HepG2 (cell line): Measurements from ENCODE around the gene POLG2. TPM values are rescaled to one million over a fixed set of nuclear protein-coding genes. Genes with fewer than 3 reads are reported as not detected.
A peak's percentile ranks its signal among the peaks of the same experiment; 100 is the strongest.

Experiments
- AGO1 ChIP-seq: fragments of 200-400 bp; formaldehyde crosslinking; IDR thresholded peaks from 2 replicates; pipeline ENCODE4 v1.6.1; 2017; ENCODE audit warnings: mild to moderate bottlenecking, low read depth, low read length, moderate library complexity; ENCODE audit not compliant: poor library complexity, severe bottlenecking
- BRF2 ChIP-seq: sonication (generic); formaldehyde crosslinking; IDR thresholded peaks from 2 replicates; pipeline ENCODE4 v1.8.1; 2022; ENCODE audit warnings: mild to moderate bottlenecking, missing genetic modification reagents
- HES4 ChIP-seq: sonication (generic); formaldehyde crosslinking; IDR thresholded peaks from 2 replicates; pipeline ENCODE4 v1.9.0; 2021; ENCODE audit warnings: mild to moderate bottlenecking, missing genetic modification reagents, borderline replicate concordance
- HNRNPUL1 ChIP-seq: fragments of 200-400 bp; formaldehyde crosslinking; IDR thresholded peaks from 2 replicates; pipeline ENCODE4 v1.6.1; 2017; ENCODE audit warnings: low read depth, mild to moderate bottlenecking, low read length, moderate library complexity
- KDM3A ChIP-seq: IDR thresholded peaks from 2 replicates; pipeline ENCODE4 v1.6.1; 2018; ENCODE audit warnings: low read depth, missing compliant biosample characterization
- KLF16 ChIP-seq, 2 experiments: sonication (generic) in 1 of 2; formaldehyde crosslinking in 1 of 2; IDR thresholded peaks; 2 replicates each; pipeline versions ENCODE4 v1.6.1 to v1.8.0; 2016 to 2023; ENCODE audit warnings: missing genetic modification reagents in 2 of 2, missing compliant biosample characterization in 1 of 2
- MXD1 ChIP-seq: sonication (generic); formaldehyde crosslinking; IDR thresholded peaks from 2 replicates; pipeline ENCODE4 v1.4.0; 2020; ENCODE audit warnings: mild to moderate bottlenecking, missing genetic modification reagents
- MXD4 ChIP-seq: IDR thresholded peaks from 2 replicates; pipeline ENCODE4 v1.6.1; 2016; ENCODE audit warnings: mild to moderate bottlenecking, missing biosample characterization, missing genetic modification reagents
- POLR2G ChIP-seq: fragments of 200-400 bp; formaldehyde crosslinking; IDR thresholded peaks from 2 replicates; pipeline ENCODE4 v1.6.1; 2018; ENCODE audit warnings: mild to moderate bottlenecking, low read depth, low read length, moderate library complexity
- REST ChIP-seq, 2 experiments: IDR thresholded peaks; 2 replicates each; pipeline ENCODE4 v1.6.1; 2011 to 2012; ENCODE audit warnings: low read length in 2 of 2, borderline replicate concordance in 1 of 2, low read depth in 1 of 2, mild to moderate bottlenecking in 1 of 2, moderate library complexity in 1 of 2
- SMAD3 ChIP-seq: sonication (generic); formaldehyde crosslinking; IDR thresholded peaks from 2 replicates; pipeline ENCODE4 v1.4.0; 2020; ENCODE audit warnings: missing genetic modification reagents
- SMAD9 ChIP-seq: sonication (generic); formaldehyde crosslinking; IDR thresholded peaks from 2 replicates; pipeline ENCODE4 v1.5.1; 2020; ENCODE audit warnings: mild to moderate bottlenecking, missing genetic modification reagents
- ZNF138 ChIP-seq: sonication (generic); formaldehyde crosslinking; IDR thresholded peaks from 2 replicates; pipeline ENCODE4 v1.5.0; 2020; ENCODE audit warnings: mild to moderate bottlenecking, low read depth, missing genetic modification reagents
- ZNF652 ChIP-seq: IDR thresholded peaks from 2 replicates; pipeline ENCODE4 v1.6.1; 2016; ENCODE audit warnings: low read depth, borderline replicate concordance
- ZNF776 ChIP-seq: sonication (generic); formaldehyde crosslinking; IDR thresholded peaks from 2 replicates; pipeline ENCODE4 v1.4.0; 2020; ENCODE audit warnings: mild to moderate bottlenecking, missing genetic modification reagents
- polyA plus RNA-seq, 8 experiments: library from polyadenylated mRNA; depleted of rRNA in 3 of 8; stranded (reverse) in 7 of 8; unstranded in 1 of 8; fragments of >200 nt; fragmentation: Illumina TruSeq in 4 of 8; extraction: Trizol in 4 of 8; gene quantifications; 2 replicates each; pipeline versions ENCODE4 v1.2.1 to v1.2.3, GENCODE V29; 2011 to 2016; ENCODE audit warnings: low read depth in 4 of 8, missing spikeins in 1 of 8, mixed read lengths in 1 of 8; ENCODE audit not compliant: insufficient read depth in 1 of 8
- total RNA-seq, 5 experiments: library from RNA; depleted of rRNA; stranded (reverse); fragments of >200 nt; fragmentation: Illumina TruSeq; extraction: Trizol; gene quantifications; 2 replicates each; pipeline ENCODE4 v1.2.3, GENCODE V29; 2016; ENCODE audit warnings: low read depth in 1 of 5
- TF ChIP-seq, protein P1 (sequence below): IDR thresholded peaks from 2 replicates; pipeline ENCODE4 v1.6.1; 2016
- TF ChIP-seq, protein P2 (sequence below): sonication (generic); formaldehyde crosslinking; IDR thresholded peaks from 2 replicates; pipeline ENCODE4 v1.8.0; 2022; ENCODE audit warnings: mild to moderate bottlenecking, missing genetic modification reagents, moderate library complexity
- TF ChIP-seq, protein P3 (sequence below): sonication (generic); formaldehyde crosslinking; IDR thresholded peaks from 2 replicates; pipeline ENCODE4 v1.4.0; 2020; ENCODE audit warnings: missing genetic modification reagents

POLG2 gene
- total and polyA plus RNA-seq, 2 of the 13 experiments (the other 11 are each of a cell fraction or from before 2014, with no cell fraction given) = 21.1 to 25.5 TPM

GRCh38 chr17:64505340-64506200 lies 8.7 kb upstream of the POLG2 start (continued):
- TF ChIP-seq MXD4 (CRISPR knock-in tag) (peak; percentile 41; the same call in 1 of the 2 replicates), ZNF652 (CRISPR knock-in tag) (no peak), HES4 (peak; percentile 43; the same call in 1 of the 2 replicates), POLR2G (no peak), ZNF776 (0 out of 2 replicates have a peak, but pooled peaks have one; percentile 61), BRF2 (CRISPR knock-in tag) (no peak), SMAD9 (no peak; the same call in 1 of the 2 replicates), KLF16 (CRISPR knock-in tag; IDR thresholded peaks at IDR 0.05) (peak in 1 of 2 experiments; percentile 77; a peak in 1 of 4 replicates), SMAD3 (peak; percentile 63; the same call in 1 of the 2 replicates), MXD1 (CRISPR knock-in tag) (peak; percentile 71; the same call in 1 of the 2 replicates), HNRNPUL1 (no peak), AGO1 (peak; percentile 91), REST (IDR thresholded peaks at IDR 0.05; ENCODE audit: borderline replicate concordance in 1 of 2, low read depth in 1 of 2, low read length in 2 of 2) (peak in 1 of 2 experiments; percentile 58; a peak in 1 of 4 replicates), KDM3A (CRISPR knock-in tag) (0 out of 2 replicates have a peak, but pooled peaks have one; percentile 30), ZNF138 (CRISPR knock-in tag) (0 out of 2 replicates have a peak, but pooled peaks have one; percentile 41)
- TF ChIP-seq, protein P1, sequence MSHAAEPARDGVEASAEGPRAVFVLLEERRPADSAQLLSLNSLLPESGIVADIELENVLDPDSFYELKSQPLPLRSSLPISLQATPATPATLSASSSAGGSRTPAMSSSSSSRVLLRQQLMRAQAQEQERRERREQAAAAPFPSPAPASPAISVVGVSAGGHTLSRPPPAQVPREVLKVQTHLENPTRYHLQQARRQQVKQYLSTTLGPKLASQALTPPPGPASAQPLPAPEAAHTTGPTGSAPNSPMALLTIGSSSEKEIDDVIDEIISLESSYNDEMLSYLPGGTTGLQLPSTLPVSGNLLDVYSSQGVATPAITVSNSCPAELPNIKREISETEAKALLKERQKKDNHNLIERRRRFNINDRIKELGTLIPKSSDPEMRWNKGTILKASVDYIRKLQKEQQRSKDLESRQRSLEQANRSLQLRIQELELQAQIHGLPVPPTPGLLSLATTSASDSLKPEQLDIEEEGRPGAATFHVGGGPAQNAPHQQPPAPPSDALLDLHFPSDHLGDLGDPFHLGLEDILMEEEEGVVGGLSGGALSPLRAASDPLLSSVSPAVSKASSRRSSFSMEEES (CRISPR knock-in tag) = peak; percentile 69
- TF ChIP-seq, protein P2, sequence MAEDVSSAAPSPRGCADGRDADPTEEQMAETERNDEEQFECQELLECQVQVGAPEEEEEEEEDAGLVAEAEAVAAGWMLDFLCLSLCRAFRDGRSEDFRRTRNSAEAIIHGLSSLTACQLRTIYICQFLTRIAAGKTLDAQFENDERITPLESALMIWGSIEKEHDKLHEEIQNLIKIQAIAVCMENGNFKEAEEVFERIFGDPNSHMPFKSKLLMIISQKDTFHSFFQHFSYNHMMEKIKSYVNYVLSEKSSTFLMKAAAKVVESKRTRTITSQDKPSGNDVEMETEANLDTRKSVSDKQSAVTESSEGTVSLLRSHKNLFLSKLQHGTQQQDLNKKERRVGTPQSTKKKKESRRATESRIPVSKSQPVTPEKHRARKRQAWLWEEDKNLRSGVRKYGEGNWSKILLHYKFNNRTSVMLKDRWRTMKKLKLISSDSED (CRISPR knock-in tag) = no peak
- TF ChIP-seq, protein P3, sequence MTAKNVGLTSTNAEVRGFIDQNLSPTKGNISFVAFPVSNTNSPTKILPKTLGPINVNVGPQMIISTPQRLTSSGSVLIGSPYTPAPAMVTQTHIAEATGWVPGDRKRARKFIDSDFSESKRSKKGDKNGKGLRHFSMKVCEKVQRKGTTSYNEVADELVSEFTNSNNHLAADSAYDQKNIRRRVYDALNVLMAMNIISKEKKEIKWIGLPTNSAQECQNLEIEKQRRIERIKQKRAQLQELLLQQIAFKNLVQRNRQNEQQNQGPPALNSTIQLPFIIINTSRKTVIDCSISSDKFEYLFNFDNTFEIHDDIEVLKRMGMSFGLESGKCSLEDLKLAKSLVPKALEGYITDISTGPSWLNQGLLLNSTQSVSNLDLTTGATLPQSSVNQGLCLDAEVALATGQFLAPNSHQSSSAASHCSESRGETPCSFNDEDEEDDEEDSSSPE (CRISPR knock-in tag) = peak; percentile 63
